B cell (primary cell): ENCODE data around the gene NUDT3. TPM values are rescaled to one million over a fixed set of nuclear protein-coding genes. Genes with fewer than 3 reads are reported as not detected.

Source experiments
- ATAC-seq: fragments of 200-7000 bp; cut with Tn5 transposase; one replicate; pipeline ENCODE4 v1.10.0; 2021; ENCODE audit warnings: low read depth, mild to moderate bottlenecking, moderate number of reproducible peaks, moderate library complexity
- CTCF ChIA-PET: fragments of 350-600 bp; sonication (Branson Sonifier 250); formaldehyde crosslinking; loops from one replicate; lab custom pipeline; 2021; ENCODE audit warnings: antibody characterized with exemption, inconsistent platforms; lab: Charles Lee
- POLR2A ChIA-PET: fragments of 350-600 bp; sonication (Branson Sonifier 250); formaldehyde crosslinking; loops from one replicate; lab custom pipeline; 2021; ENCODE audit warnings: antibody characterized with exemption; lab: Charles Lee
- DNase-seq: peaks from one replicate; pipeline ENCODE4 v3.0.0; 2013
- H2AFZ ChIP-seq: 2 replicates; pipeline ENCODE4 v1.6.1; 2012; ENCODE audit warnings: mild to moderate bottlenecking, low read depth, low read length; ENCODE audit not compliant: insufficient read depth, poor library complexity, severe bottlenecking
- H3K27ac ChIP-seq, 2 donors: 1 replicate in 1 of 2; 2 replicates in 1 of 2; pipeline ENCODE4 v1.5.1; 2012 to 2013; ENCODE audit warnings: low read length in 2 of 2, mild to moderate bottlenecking in 2 of 2, moderate library complexity in 1 of 2
- H3K27me3 ChIP-seq, 4 experiments: fragments of 200-600 bp in 1 of 4; sonication (generic) in 1 of 4; replicated peaks in 1 of 4; 1 replicate in 2 of 4; 2 replicates in 2 of 4; pipeline versions ENCODE4 v1.6.1 to v1.7.0; 2013 to 2016; ENCODE audit warnings: low read length in 3 of 4, mild to moderate bottlenecking in 2 of 4, mixed read lengths in 1 of 4, moderate library complexity in 1 of 4; ENCODE audit not compliant: insufficient read depth in 4 of 4, control insufficient read depth in 3 of 4; ENCODE audit errors: control extremely low read depth in 1 of 4
- H3K36me3 ChIP-seq, 2 experiments: replicated peaks in 1 of 2; 1 replicate in 1 of 2; 2 replicates in 1 of 2; pipeline versions ENCODE4 v1.6.1 to v1.7.1; 2013; ENCODE audit warnings: low read length in 1 of 2; ENCODE audit not compliant: insufficient read depth in 2 of 2, control insufficient read depth in 1 of 2; ENCODE audit errors: control extremely low read depth in 1 of 2, extremely low read depth in 1 of 2
- H3K4me1 ChIP-seq, 2 donors: fragments of 200-600 bp in 1 of 2; sonication (generic) in 1 of 2; 1 replicate in 1 of 2; 2 replicates in 1 of 2; pipeline versions ENCODE4 v1.5.1 to v1.6.1; 2013 to 2017; ENCODE audit warnings: low read length in 2 of 2; ENCODE audit not compliant: control insufficient read depth in 2 of 2, insufficient read depth in 2 of 2
- H3K4me2 ChIP-seq: replicated peaks from 2 replicates; pipeline ENCODE3; 2012; ENCODE audit warnings: mild to moderate bottlenecking, low read depth, low read length; ENCODE audit not compliant: poor library complexity, severe bottlenecking
- H3K4me3 ChIP-seq, 5 experiments: fragments of 200-600 bp in 1 of 5; sonication (generic) in 1 of 5; 1 replicate in 3 of 5; 2 replicates in 2 of 5; pipeline versions ENCODE4 v1.5.1 to v1.7.0; 2011 to 2016; ENCODE audit warnings: low read length in 4 of 5, mild to moderate bottlenecking in 4 of 5, low read depth in 2 of 5, control low read depth in 1 of 5, moderate library complexity in 1 of 5; ENCODE audit not compliant: insufficient read depth in 1 of 5; ENCODE audit errors: control extremely low read depth in 1 of 5, extremely low read depth in 1 of 5
- H3K79me2 ChIP-seq: fragments of 200-600 bp; sonication (generic); one replicate; pipeline ENCODE4 v1.6.0; 2016; ENCODE audit warnings: low read length; ENCODE audit not compliant: control insufficient read depth, insufficient read depth
- H3K9ac ChIP-seq: fragments of 200-600 bp; sonication (generic); 2 replicates; pipeline ENCODE4 v1.6.1; 2017; ENCODE audit warnings: mild to moderate bottlenecking, low read length, moderate library complexity
- H3K9me3 ChIP-seq, 3 donors: one replicate each; pipeline versions ENCODE4 v1.6.1 to v1.7.1; 2013; ENCODE audit warnings: low read length in 2 of 3; ENCODE audit not compliant: control insufficient read depth in 2 of 3, insufficient read depth in 1 of 3; ENCODE audit errors: control extremely low read depth in 1 of 3
- H4K20me1 ChIP-seq: 2 replicates; pipeline ENCODE4 v1.6.0; 2012; ENCODE audit warnings: mild to moderate bottlenecking, low read length; ENCODE audit not compliant: insufficient read depth, control insufficient read depth, poor library complexity, severe bottlenecking
- H3K27ac Mint-ChIP-seq: one replicate; pipeline ENCODE4 v1.8.0; 2021; ENCODE audit warnings: mixed read lengths
- H3K27me3 Mint-ChIP-seq: one replicate; pipeline ENCODE4 v1.8.0; 2021; ENCODE audit warnings: mixed read lengths
- H3K4me1 Mint-ChIP-seq: one replicate; pipeline ENCODE4 v1.8.0; 2021; ENCODE audit warnings: mixed read lengths
- H3K4me3 Mint-ChIP-seq: one replicate; pipeline ENCODE4 v1.8.0; 2021; ENCODE audit warnings: mixed read lengths
- H3K9me3 Mint-ChIP-seq: one replicate; pipeline ENCODE4 v1.8.0; 2022; ENCODE audit warnings: mixed read lengths; ENCODE audit not compliant: insufficient read depth
- EZH2 ChIP-seq: IDR thresholded peaks from 2 replicates; pipeline ENCODE4 v1.6.1; 2012; ENCODE audit warnings: borderline replicate concordance, low read depth, mild to moderate bottlenecking, moderate library complexity, low read length; ENCODE audit not compliant: insufficient read depth, poor library complexity, severe bottlenecking
- WGBS: methylation state at CpG from one replicate; pipeline ENCODE4 v1.1.5; 2013; ENCODE audit warnings: missing lambda C conversion rate; ENCODE audit not compliant: insufficient coverage; 5-methylcytosine and 5-hydroxymethylcytosine counted together
- intact Hi-C: fragments of 100-400 bp; cut with micrococcal nuclease; formaldehyde crosslinking; loops from one replicate; pipeline ENCODE4 v1.10.0; 2022
- polyA plus RNA-seq: library from polyadenylated mRNA; depleted of rRNA; stranded (reverse); fragments of >200 nt; gene quantifications from 2 replicates; pipeline ENCODE4 v1.2.3, GENCODE V29; 2012
- total RNA-seq, 2 donors: library from RNA; stranded (reverse); fragments of 120-200 nt in 1 of 2; gene quantifications; 1 replicate in 1 of 2; 2 replicates in 1 of 2; pipeline versions ENCODE4 v1.2.3 to v1.2.4, GENCODE V29; 2013 to 2022
- TF ChIP-seq, protein P1 (sequence below): fragments of 200-600 bp; IDR thresholded peaks from one replicate; pipeline ENCODE4 v1.8.0; 2022; ENCODE audit warnings: antibody characterized with exemption, mild to moderate bottlenecking

NUDT3 gene
- total and polyA plus RNA-seq, 2 donors (not counting 1 experiment from before 2014, with no cell fraction given): 18.2 to 37.4 TPM

DNA sequence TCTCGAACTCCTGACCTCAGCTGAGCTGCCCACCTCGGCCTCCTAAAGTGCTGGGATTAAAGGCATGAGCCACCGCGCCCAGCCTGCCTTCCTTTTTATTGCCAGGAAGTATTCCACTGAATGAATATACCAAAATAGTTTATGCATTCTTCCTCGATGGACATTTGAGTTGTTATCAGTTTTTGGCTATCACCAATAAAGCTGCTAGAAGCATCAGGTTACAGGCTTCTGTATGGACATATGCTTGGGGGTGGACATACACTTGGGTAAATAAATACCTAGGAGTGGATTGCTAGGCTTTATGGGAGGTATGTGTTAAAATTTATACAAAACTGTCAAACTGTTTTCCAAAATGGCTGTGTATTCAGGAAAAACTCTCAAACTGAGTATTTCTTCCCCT lies 43.4 kb upstream of the NUDT3 start:
- Histone ChIP-seq H3K4me3 (no peak overlapping the region), H3K27me3 (no peaks in the 10 kb centered on the region), H3K79me2 (no peaks in the 10 kb centered on the region), H3K4me2 (no peak overlapping the region), H3K9ac (no peak overlapping the region), H3K27ac (no peak overlapping the region), H3K4me1 (no peaks in the 10 kb centered on the region), H3K9me3 (peaks cover 0 to 5% (median 0%) of the 10 kb centered on the region in 3 donors), H2AFZ (no peak overlapping the region), H4K20me1 (no peaks in the 10 kb centered on the region), H3K36me3 (no peaks in the 10 kb centered on the region)
- Mint-ChIP-seq H3K9me3 (peaks cover 4% of the 10 kb centered on the region), H3K27me3 (no peaks in the 10 kb centered on the region), H3K4me3 (no peak overlapping the region), H3K4me1 (no peaks in the 10 kb centered on the region), H3K27ac (no peak overlapping the region)
- ChIA-PET CTCF (no interaction called here), POLR2A (no interaction called here)
- intact Hi-C loops: no loop called here
- no peak for DNase-seq
- no peak for ATAC-seq
- TF ChIP-seq, protein P1, sequence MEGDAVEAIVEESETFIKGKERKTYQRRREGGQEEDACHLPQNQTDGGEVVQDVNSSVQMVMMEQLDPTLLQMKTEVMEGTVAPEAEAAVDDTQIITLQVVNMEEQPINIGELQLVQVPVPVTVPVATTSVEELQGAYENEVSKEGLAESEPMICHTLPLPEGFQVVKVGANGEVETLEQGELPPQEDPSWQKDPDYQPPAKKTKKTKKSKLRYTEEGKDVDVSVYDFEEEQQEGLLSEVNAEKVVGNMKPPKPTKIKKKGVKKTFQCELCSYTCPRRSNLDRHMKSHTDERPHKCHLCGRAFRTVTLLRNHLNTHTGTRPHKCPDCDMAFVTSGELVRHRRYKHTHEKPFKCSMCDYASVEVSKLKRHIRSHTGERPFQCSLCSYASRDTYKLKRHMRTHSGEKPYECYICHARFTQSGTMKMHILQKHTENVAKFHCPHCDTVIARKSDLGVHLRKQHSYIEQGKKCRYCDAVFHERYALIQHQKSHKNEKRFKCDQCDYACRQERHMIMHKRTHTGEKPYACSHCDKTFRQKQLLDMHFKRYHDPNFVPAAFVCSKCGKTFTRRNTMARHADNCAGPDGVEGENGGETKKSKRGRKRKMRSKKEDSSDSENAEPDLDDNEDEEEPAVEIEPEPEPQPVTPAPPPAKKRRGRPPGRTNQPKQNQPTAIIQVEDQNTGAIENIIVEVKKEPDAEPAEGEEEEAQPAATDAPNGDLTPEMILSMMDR: no peak
- no peak for TF ChIP-seq EZH2
- WGBS: 71% methylated on average over 1 of the region's 5 CpGs
